RPMI8226 (cell line): ENCODE results near the gene THEM4.
"Not testable (repeated sequence)": the region's sequence is repeated elsewhere in the genome, so short reads cannot be mapped to it uniquely, and the experiment has no call there.

Experiments used
- DNase-seq: peaks from one replicate; pipeline ENCODE4 v3.0.0-alpha.2; 2015

THEM4 gene

GRCh38 chr1:151858030-151858746 lies 51.1 kb downstream of the THEM4 start:
- DNase-seq = no peak

DNA sequence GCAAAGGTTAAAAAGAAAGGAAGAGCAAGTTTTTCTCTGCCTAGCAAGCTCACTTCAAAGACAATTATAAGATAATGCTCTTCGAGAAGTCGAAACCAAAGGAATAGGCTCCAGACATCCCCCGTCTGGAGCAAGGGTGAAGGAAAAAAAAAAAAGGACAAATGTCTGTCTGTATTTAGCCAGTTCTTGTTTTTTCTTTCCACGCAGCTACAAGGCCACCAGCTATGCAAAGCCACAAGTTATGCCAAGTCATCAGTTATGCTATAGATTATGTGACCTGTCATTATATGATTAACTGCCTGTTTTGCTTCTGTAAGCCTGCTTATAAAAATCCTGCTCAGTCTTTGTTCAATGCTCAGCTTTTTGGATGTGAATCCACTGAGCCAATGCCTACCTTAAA lies 53.4 kb downstream of the THEM4 start:
- peak; percentile 41 for DNase-seq

- not testable (repeated sequence) for DNase-seq
These were observed 53.8 kb downstream of the THEM4 start for GRCh38 chr1:151855516-151855915.

- no peak for DNase-seq
These were observed 54.7 kb downstream of the THEM4 start for GRCh38 chr1:151854658-151855057.

DNA sequence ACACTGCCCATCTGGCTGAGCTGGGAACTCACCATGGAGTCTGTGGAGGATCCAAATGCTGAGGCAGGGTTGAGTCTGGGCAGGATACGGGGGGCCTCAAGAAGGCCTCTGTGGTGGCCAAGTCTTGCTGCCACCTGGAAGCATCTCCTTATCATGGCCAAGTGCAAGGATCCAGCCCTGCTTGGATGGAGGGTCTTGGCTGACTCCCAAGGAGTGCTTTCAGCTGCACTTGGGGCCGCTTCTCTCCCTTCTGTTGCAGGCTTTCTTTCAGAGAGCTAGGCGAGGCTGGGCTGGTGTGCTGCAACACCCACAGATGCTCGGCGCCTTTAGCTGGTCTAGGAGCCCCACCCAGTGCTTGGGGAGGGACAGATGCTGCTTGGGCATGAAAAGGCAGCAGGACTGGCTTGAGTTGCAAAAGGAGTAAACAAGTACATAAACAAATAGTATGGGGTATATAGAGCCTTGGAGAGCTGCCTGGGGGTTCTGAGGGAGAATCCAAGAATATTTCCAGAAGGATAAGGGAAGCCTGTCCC lies 55.8 kb downstream of the THEM4 start, which contains the start of gene THEM5:
TSS of gene THEM5 (minus strand) at position 302 of the 533 bp plus-strand sequence. CDS start at position 155, 147 bp downstream.
- DNase-seq = peak; percentile 42

DNA sequence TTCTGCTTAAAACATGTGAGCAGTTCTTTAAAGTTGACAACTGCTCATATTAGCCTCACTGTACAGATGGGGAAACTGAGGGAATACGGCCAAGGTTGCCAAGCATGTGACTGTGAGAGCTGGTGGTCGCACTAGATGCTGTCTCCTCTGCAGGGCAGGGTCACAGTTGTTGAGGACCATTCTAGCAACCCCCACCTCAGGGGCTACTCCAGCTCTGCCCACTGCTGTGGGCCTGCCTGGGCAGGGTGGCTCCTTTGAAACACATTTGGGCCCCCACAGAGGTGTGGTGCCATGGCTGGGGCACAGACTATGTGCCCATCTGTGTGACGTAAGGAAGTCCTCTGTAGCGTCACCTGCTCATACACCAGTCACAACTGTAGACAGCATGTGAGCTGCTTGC lies 56.6 kb downstream of the THEM4 start:
- DNase-seq = no peak

- DNase-seq = no peak
These were observed 57.4 kb downstream of the THEM4 start for GRCh38 chr1:151851886-151852285.

DNA sequence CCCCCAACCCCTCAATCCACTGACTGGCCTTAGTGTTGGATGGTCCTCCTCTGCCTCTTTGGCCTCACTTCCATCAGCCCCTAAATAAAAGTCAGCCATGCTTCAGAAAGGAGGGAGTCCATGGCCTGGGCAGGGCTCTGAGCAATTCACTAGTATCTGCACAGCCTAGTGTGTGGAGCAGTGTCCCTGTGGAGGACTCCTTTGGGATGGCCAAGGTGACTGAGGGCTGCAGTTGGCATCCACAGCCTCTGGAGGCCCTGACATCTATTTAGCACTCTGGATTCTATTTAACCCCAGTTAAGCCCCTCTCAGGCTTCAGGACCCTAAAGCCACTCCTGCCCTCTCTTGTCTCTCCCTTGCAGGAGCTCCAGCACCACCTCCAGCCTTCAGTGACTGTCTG lies 59.4 kb downstream of the THEM4 start:
- DNase-seq = no peak

- no peak for DNase-seq
These were observed 60.2 kb downstream of the THEM4 start for GRCh38 chr1:151849126-151849525.

DNA sequence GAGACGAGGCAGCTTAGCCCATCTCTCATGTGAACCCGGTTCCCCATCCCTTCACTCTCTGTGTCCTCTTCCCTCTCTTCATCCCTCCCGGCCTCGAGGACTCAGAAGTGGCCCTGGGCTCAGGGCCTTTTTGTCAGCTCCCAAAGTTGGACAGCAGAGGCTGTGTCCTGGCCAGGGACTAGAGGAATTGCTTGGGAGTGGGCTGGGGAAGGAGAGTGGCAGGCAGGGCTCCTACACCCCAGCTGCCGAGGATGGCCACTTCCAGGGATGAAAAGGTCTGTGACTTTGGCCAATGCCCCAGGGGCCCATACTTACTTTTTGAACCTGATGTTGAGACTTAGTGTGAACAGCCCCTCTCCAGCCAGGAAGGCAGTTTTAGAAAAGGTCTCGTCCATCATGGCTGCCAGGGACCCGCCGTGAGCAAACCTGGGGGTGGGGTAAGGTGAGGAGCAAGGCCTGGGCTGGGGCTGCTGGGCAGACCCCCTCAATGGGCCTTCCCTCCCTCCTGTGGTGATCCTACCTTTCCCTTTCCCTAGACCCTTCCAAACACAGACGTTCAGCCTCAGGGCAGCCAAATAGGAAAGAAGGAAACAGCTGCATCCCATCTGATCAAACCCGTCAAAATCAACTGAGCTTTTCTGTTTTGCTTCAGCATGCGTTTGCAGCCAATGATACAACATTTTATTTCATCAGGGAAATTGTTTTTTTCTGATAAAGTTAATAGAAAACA lies 61.3 kb downstream of the THEM4 start:
- no peak for DNase-seq

DNA sequence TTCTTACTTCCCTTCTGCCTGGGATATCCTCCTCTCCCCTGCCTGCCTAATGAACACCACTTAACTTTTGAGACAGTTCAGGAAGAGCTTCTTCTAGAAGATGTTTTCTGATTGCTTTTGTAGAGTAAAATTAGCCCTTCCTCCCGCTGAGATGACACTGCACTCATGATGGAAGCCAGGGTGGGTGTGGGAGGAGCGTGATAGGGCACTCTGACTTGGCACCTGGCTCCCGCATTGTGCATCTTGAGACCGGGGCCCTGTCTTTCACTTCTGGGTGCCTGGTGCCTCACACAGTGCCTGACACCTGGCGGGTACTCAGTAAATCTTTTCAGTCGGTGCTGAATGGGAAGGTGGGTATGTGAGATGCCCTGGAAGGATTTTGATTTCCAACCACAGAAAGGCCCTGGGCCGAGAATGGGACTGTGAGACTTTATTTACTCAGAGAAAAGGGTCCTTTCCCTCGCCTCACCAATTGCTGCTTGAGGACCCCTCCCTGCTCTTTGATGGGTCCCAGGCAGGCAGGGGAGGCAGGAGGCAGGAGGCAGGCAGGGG lies 62.5 kb downstream of the THEM4 start:
- DNase-seq = peak; percentile 51

GRCh38 chr1:151846062-151846568 lies 63.2 kb downstream of the THEM4 start:
- peak; percentile 44 for DNase-seq

- no peak for DNase-seq
These were observed 65.9 kb downstream of the THEM4 start for GRCh38 chr1:151843398-151843797.

DNA sequence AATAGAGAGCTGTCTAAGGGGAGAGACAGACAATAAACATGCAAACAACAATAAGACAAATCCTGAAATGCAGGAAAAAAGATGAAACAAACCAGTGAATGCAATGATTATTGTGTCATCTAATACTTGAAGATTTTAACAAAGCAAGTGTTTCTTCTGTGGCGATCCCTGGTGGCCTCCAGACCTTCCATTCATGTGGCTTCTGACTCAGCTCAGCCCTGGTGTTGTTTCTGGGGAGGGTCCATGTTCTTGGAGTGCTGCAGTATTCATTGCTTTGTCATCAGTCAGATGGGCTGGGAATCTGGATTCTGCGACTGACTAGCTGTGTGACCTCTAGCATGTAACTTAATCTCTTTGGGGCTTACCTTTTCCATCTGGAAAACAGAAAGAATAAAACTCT lies 68.2 kb downstream of the THEM4 start:
- DNase-seq = no peak

GRCh38 chr1:151840421-151840820 lies 68.9 kb downstream of the THEM4 start:
- no peak for DNase-seq

DNA sequence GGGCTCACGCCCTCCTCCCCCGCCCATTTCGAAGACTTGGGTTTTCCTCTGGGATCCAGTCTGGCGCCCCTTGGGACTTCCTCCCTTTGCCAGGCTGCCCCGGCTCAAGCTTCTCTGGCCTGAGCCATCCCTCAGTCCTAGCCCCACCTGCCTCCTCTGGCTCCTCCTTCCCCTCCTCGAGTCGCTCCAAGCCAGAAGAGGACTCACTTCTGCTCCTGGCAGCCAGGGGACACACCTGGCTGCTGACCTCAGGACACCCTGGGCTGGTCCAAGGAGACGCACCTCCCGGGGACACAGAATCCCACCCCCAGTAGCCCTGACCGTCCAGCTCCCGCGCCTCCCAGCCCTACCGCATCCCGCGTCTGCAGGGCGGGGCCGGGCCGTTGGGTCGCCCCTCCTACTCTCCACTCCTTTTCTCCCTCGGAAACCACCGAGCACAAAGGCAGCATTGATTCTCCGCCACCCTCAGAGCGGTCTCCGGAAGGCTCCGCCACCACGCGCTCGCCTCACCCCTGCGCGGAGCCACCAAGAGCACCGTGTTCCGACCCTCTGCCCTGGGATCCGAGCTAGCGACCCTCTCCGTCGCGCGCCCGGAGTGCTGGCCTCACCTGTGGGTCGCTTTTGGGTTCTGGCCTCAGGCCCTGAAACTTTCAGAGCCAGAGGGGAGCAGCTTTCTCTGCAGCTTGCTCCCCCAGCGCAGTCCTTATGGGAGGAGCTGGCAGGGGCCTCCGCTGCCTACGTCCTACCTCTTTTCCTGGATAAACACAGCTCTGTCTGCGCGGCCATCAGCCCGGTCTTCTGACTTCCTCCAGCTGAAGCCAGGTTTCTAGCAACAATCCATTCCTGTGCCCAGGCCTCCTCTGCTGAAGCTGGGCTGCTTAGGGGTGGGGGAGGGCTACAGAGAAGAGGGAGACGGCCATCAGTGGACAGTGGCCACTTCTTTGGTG lies 69.6 kb downstream of the THEM4 start, which contains the start of gene C2CD4D:
TSS of gene C2CD4D (minus strand) at position 364 of the 947 bp plus-strand sequence. CDS start 831 bp downstream, outside the sequence.
- peak; percentile 68 for DNase-seq

GRCh38 chr1:151839082-151839412 lies 70.3 kb downstream of the THEM4 start:
- DNase-seq = no peak

- DNase-seq = peak; percentile 48
These were observed 70.9 kb downstream of the THEM4 start for GRCh38 chr1:151838222-151839081.

GRCh38 chr1:151837884-151838221 lies 71.5 kb downstream of the THEM4 start:
- no peak for DNase-seq

DNA sequence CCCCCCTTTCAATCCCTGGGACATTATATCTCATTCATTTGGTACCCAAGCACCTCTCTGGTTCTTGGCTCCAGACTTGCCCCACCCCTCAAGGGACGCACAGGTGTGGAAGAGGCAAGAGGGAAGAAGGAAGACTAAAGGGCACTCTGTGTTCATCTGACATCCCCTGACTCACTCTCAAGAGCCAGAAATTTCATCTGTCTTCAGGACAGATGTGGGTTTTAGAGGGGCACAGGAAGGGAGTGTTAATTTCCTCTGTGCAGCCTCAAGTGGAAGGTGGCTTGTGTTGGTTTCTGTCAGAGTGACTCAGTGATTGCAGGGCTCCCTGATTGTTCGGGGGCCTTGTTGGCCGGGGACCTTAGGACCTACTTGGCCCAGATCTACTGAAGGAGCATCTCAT lies 72.1 kb downstream of the THEM4 start:
- peak; percentile 19 for DNase-seq

DNA sequence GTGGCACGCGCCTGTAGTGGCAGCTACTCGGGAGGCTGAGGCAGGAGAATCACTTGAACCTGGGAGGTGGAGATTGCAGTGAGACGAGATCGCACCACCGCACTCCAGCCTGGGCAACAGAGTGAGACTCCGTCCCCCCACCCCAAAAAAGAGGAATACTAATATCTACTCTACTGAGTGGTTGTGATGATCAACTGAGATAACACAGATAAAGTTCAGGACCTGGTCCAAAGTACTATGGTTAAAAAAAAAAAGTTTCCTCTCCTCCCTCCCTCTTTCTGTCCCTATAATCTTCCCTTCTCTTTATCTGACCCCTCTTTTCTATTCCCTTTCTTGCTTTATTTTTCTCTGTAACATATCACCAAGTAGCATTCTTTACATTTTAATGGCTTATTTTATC lies 73.7 kb downstream of the THEM4 start:
- no peak for DNase-seq
